NCI-H345 treated with DMSO at 0.1 percent for 48 hours (cell line): Measurements from ENCODE around the gene RIC8B.

Source experiments
- DNase-seq: peaks from one replicate; lab custom pipeline; 2025; ENCODE audit not compliant: unreplicated experiment; lab: John Stamatoyannopoulos, UW

RIC8B gene

GRCh38 chr12:106801167-106801708, 26.8 kb downstream of the RIC8B start:
- no peak for DNase-seq

GRCh38 chr12:106801830-106802533, 27.5 kb downstream of the RIC8B start:
- DNase-seq: no peak

GRCh38 chr12:106804668-106805067, 30.2 kb downstream of the RIC8B start:
- no peak for DNase-seq

GRCh38 chr12:106814714-106815113, 40.2 kb downstream of the RIC8B start:
- DNase-seq: no peak

GRCh38 chr12:106815741-106816140, 41.3 kb downstream of the RIC8B start:
- no peak for DNase-seq

- no peak for DNase-seq
These were observed 41.7 kb downstream of the RIC8B start for GRCh38 chr12:106816231-106816630.

- no peak for DNase-seq
These were observed 45.5 kb downstream of the RIC8B start for GRCh38 chr12:106819991-106820390.

GRCh38 chr12:106831699-106832098, 57.2 kb downstream of the RIC8B start:
- DNase-seq: no peak

- DNase-seq: no peak
These were observed 63.3 kb downstream of the RIC8B start for GRCh38 chr12:106837782-106838181.

- no peak for DNase-seq
These were observed 64.9 kb downstream of the RIC8B start for GRCh38 chr12:106839333-106839732.

GRCh38 chr12:106840243-106840642, 65.8 kb downstream of the RIC8B start:
- DNase-seq: peak; percentile 31

GRCh38 chr12:106841510-106842302, 67.2 kb downstream of the RIC8B start:
- DNase-seq: peak; percentile 15

- DNase-seq: no peak
These were observed 71.4 kb downstream of the RIC8B start for GRCh38 chr12:106845902-106846301.

- DNase-seq: no peak
These were observed 73.4 kb downstream of the RIC8B start for GRCh38 chr12:106847861-106848260.

GRCh38 chr12:106851306-106851705, 76.8 kb downstream of the RIC8B start:
- no peak for DNase-seq

- DNase-seq: no peak
These were observed 80.2 kb downstream of the RIC8B start for GRCh38 chr12:106854723-106855122.

- DNase-seq: no peak
These were observed 80.8 kb downstream of the RIC8B start for GRCh38 chr12:106855221-106855758.

GRCh38 chr12:106861984-106862916, 87.8 kb downstream of the RIC8B start:
- no peak for DNase-seq

- no peak for DNase-seq
These were observed 88.7 kb downstream of the RIC8B start for GRCh38 chr12:106863189-106863588.

- DNase-seq: no peak
These were observed 91.2 kb downstream of the RIC8B start for GRCh38 chr12:106865683-106866082.
